Lower leg skin (tissue), 3 donors: ENCODE measurements around the gene CACNB2.

Experiments
- CTCF ChIP-seq, 3 donors: fragments of 450-650 bp; IDR thresholded peaks; one replicate each; pipeline ENCODE4 v1.5.1; 2016; ENCODE audit warnings: antibody characterized with exemption in 3 of 3, mild to moderate bottlenecking in 3 of 3, moderate library complexity in 2 of 3
- POLR2A ChIP-seq, 2 donors: fragments of 450-650 bp; IDR thresholded peaks; one replicate each; pipeline ENCODE4 v1.6.1; 2016 to 2017; ENCODE audit warnings: antibody characterized with exemption in 2 of 2, mild to moderate bottlenecking in 1 of 2, moderate library complexity in 1 of 2

- no peak for TF ChIP-seq CTCF (IDR thresholded peaks at IDR 0.05)
- no peak for TF ChIP-seq POLR2A (IDR thresholded peaks at IDR 0.05)
Measured at GRCh38 chr10:18381679-18382078, 241.5 kb downstream of the CACNB2 start.
